HL-60 (cell line): ENCODE data around the gene TMEM106C.

Experiments
- DNase-seq, 2 experiments: peaks; one replicate each; pipeline ENCODE4 v3.0.0-alpha.2; 2010 to 2020; ENCODE audit warnings: low read depth in 1 of 2, low spot score in 1 of 2
- H3K27ac ChIP-seq: fragments of 250-450 bp; sonication (Bioruptor Pico); replicated peaks from 2 replicates; pipeline ENCODE4 v1.5.1; 2020; ENCODE audit warnings: mild to moderate bottlenecking, moderate library complexity
- H3K27me3 ChIP-seq: fragments of 250-450 bp; sonication (Bioruptor Pico); 2 replicates; pipeline ENCODE4 v1.5.1; 2021; ENCODE audit warnings: mild to moderate bottlenecking, moderate library complexity; ENCODE audit not compliant: insufficient read depth, poor library complexity, severe bottlenecking
- H3K4me3 ChIP-seq: replicated peaks from 2 replicates; pipeline ENCODE4 v1.5.1; 2011; ENCODE audit warnings: mild to moderate bottlenecking, control low read depth, low read length; ENCODE audit not compliant: insufficient read depth
- CTCF ChIP-seq: IDR thresholded peaks from one replicate; pipeline ENCODE4 v1.5.1; 2011; ENCODE audit warnings: low read length, control low read depth, inconsistent platforms; ENCODE audit not compliant: insufficient read depth
- GABPA ChIP-seq: IDR thresholded peaks from 2 replicates; pipeline ENCODE4 v1.6.1; 2012; ENCODE audit warnings: low read depth
- POLR2AphosphoS5 ChIP-seq: IDR thresholded peaks from 2 replicates; pipeline ENCODE4 v1.6.1; 2012; ENCODE audit warnings: low read depth
- SPI1 ChIP-seq: IDR thresholded peaks from 2 replicates; pipeline ENCODE4 v1.6.1; 2012; ENCODE audit warnings: low read depth, mild to moderate bottlenecking, borderline replicate concordance
- TF ChIP-seq, protein P1 (sequence below): IDR thresholded peaks from 2 replicates; pipeline ENCODE4 v1.6.1; 2012; ENCODE audit warnings: low read depth; ENCODE audit not compliant: insufficient replicate concordance

The TMEM106C gene

GRCh38 chr12:47975816-47976215 lies 12.4 kb downstream of the TMEM106C start:
- TF ChIP-seq CTCF (no peak), GABPA (no peak), SPI1 (no peak), POLR2AphosphoS5 (no peak)
- TF ChIP-seq, protein P1, sequence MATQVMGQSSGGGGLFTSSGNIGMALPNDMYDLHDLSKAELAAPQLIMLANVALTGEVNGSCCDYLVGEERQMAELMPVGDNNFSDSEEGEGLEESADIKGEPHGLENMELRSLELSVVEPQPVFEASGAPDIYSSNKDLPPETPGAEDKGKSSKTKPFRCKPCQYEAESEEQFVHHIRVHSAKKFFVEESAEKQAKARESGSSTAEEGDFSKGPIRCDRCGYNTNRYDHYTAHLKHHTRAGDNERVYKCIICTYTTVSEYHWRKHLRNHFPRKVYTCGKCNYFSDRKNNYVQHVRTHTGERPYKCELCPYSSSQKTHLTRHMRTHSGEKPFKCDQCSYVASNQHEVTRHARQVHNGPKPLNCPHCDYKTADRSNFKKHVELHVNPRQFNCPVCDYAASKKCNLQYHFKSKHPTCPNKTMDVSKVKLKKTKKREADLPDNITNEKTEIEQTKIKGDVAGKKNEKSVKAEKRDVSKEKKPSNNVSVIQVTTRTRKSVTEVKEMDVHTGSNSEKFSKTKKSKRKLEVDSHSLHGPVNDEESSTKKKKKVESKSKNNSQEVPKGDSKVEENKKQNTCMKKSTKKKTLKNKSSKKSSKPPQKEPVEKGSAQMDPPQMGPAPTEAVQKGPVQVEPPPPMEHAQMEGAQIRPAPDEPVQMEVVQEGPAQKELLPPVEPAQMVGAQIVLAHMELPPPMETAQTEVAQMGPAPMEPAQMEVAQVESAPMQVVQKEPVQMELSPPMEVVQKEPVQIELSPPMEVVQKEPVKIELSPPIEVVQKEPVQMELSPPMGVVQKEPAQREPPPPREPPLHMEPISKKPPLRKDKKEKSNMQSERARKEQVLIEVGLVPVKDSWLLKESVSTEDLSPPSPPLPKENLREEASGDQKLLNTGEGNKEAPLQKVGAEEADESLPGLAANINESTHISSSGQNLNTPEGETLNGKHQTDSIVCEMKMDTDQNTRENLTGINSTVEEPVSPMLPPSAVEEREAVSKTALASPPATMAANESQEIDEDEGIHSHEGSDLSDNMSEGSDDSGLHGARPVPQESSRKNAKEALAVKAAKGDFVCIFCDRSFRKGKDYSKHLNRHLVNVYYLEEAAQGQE: no peak
- H3K27me3 ChIP-seq: no peaks in the 10 kb centered on the region
- DNase-seq: no peak

GRCh38 chr12:47977046-47977771 lies 13.8 kb downstream of the TMEM106C start:
- no peak overlapping the region for H3K27ac ChIP-seq
- H3K4me3 ChIP-seq: no peak overlapping the region
- DNase-seq: no peak
- H3K27me3 ChIP-seq: peaks cover 2% of the 10 kb centered on the region
- TF ChIP-seq POLR2AphosphoS5 (no peak), CTCF (no peak), GABPA (no peak), SPI1 (no peak)
- TF ChIP-seq, protein P1: no peak

More at GRCh38 chr12:47975816-47976215, 12.4 kb downstream of the TMEM106C start:
- Histone ChIP-seq H3K4me3 (no peak overlapping the region), H3K27ac (no peak overlapping the region)

- H3K27me3 ChIP-seq: peaks cover 2% of the 10 kb centered on the region
- TF ChIP-seq, protein P1: no peak
- TF ChIP-seq CTCF (no peak), SPI1 (no peak), GABPA (no peak), POLR2AphosphoS5 (no peak)
- no peak for DNase-seq
Observed at GRCh38 chr12:47977772-47978597, 14.6 kb downstream of the TMEM106C start.

More at GRCh38 chr12:47977772-47978597, 14.6 kb downstream of the TMEM106C start:
- Histone ChIP-seq H3K4me3 (no peak overlapping the region), H3K27ac (no peak overlapping the region)
